ENCODE measurements around the gene TAF4. TPM values are rescaled to one million over a fixed set of nuclear protein-coding genes. Genes with fewer than 3 reads are reported as not detected.

TAF4 gene
- total and polyA plus RNA-seq, 3 donors from 2014 or later, result 30.7 to 111 (median 107) TPM

GRCh38 chr20:61968932-61969331 is 96.7 kb downstream of the TAF4 start:
- Histone ChIP-seq H3K36me3 (ENCODE audit: low read depth, missing control alignments) (no peaks in the 10 kb centered on the region), H3K4me3 (no peak overlapping the region), H3K27me3 (no peaks in the 10 kb centered on the region), H3K9me3 (no peaks in the 10 kb centered on the region), H3K4me1 (no peaks in the 10 kb centered on the region), H3K27ac (no peak overlapping the region)
- WGBS, 2 donors, result 75 to 77% methylated on average over 9 to 11 of the region's 11 CpGs
- intact Hi-C loops (cut with DNase I; ENCODE audit: low total_unique reads), result no loop called here
- TF ChIP-seq CTCF (IDR thresholded peaks at IDR 0.05) (no peak), POLR2A (IDR thresholded peaks at IDR 0.05) (no peak)
- no peak for DNase-seq

GRCh38 chr20:61968036-61968810 is 97.5 kb downstream of the TAF4 start:
- Histone ChIP-seq H3K4me1 (no peaks in the 10 kb centered on the region), H3K27me3 (no peaks in the 10 kb centered on the region), H3K36me3 (ENCODE audit: low read depth, missing control alignments) (no peaks in the 10 kb centered on the region), H3K4me3 (no peak overlapping the region), H3K27ac (no peak overlapping the region), H3K9me3 (no peaks in the 10 kb centered on the region)
- WGBS, 2 donors, result 82 to 86% methylated on average over 22 of the region's 22 CpGs
- intact Hi-C loops (cut with DNase I; ENCODE audit: low total_unique reads), result no loop called here
- no peak for DNase-seq
- no peak for TF ChIP-seq CTCF (IDR thresholded peaks at IDR 0.05)
- no peak for TF ChIP-seq POLR2A (IDR thresholded peaks at IDR 0.05)

- Histone ChIP-seq H3K27me3 (no peaks in the 10 kb centered on the region), H3K9me3 (no peaks in the 10 kb centered on the region), H3K4me3 (no peak overlapping the region), H3K27ac (no peak overlapping the region), H3K36me3 (ENCODE audit: low read depth, missing control alignments) (no peaks in the 10 kb centered on the region), H3K4me1 (no peaks in the 10 kb centered on the region)
- intact Hi-C loops (cut with DNase I; ENCODE audit: low total_unique reads), result no loop called here
- DNase-seq, result no peak
- 76 to 89% methylated on average over 5 to 7 of the region's 7 CpGs for WGBS, 2 donors
- TF ChIP-seq POLR2A (IDR thresholded peaks at IDR 0.05), result no peak
- no peak for TF ChIP-seq CTCF (IDR thresholded peaks at IDR 0.05)
These were observed 98.4 kb downstream of the TAF4 start for GRCh38 chr20:61967300-61967699.

GRCh38 chr20:61966492-61967244 is 99.0 kb downstream of the TAF4 start:
- Histone ChIP-seq H3K36me3 (ENCODE audit: low read depth, missing control alignments) (no peaks in the 10 kb centered on the region), H3K27me3 (no peaks in the 10 kb centered on the region), H3K4me1 (no peaks in the 10 kb centered on the region), H3K9me3 (no peaks in the 10 kb centered on the region), H3K4me3 (no peak overlapping the region), H3K27ac (no peak overlapping the region)
- intact Hi-C loops (cut with DNase I; ENCODE audit: low total_unique reads), result no loop called here
- TF ChIP-seq CTCF (IDR thresholded peaks at IDR 0.05), result no peak
- TF ChIP-seq POLR2A (IDR thresholded peaks at IDR 0.05), result no peak
- no peak for DNase-seq
- WGBS, 2 donors, result 81 to 84% methylated on average over 11 to 25 of the region's 25 CpGs

Measured in testis (tissue), 3 donors.